Smooth muscle cell (in vitro differentiated cells): ENCODE measurements around the gene HSPA12A. TPM values are rescaled to one million over a fixed set of nuclear protein-coding genes. Genes with fewer than 3 reads are reported as not detected.
A peak's percentile ranks its signal among the peaks of the same experiment; 100 is the strongest.

ENCODE experiments used
- DNase-seq: peaks from one replicate; lab custom pipeline; 2025; ENCODE audit not compliant: unreplicated experiment; lab: John Stamatoyannopoulos, UW
- H2AFZ ChIP-seq: fragments of 200-600 bp; sonication (generic); 2 replicates; pipeline ENCODE4 v1.6.0; 2016; ENCODE audit warnings: antibody characterized with exemption, low read depth, mild to moderate bottlenecking
- H3F3A ChIP-seq: fragments of 200-600 bp; sonication (generic); 2 replicates; pipeline ENCODE4 v1.6.0; 2017; ENCODE audit warnings: antibody characterized with exemption, low read depth
- H3K27ac ChIP-seq: fragments of 200-600 bp; sonication (generic); 2 replicates; pipeline ENCODE4 v1.5.1; 2016; ENCODE audit warnings: low read depth, mild to moderate bottlenecking
- H3K27me3 ChIP-seq: fragments of 200-600 bp; sonication (generic); 2 replicates; pipeline ENCODE4 v1.6.1; 2016; ENCODE audit warnings: low read depth, mild to moderate bottlenecking
- H3K36me3 ChIP-seq: fragments of 200-600 bp; sonication (generic); 2 replicates; pipeline ENCODE4 v1.5.1; 2016; ENCODE audit warnings: low read depth
- H3K4me1 ChIP-seq: fragments of 200-600 bp; sonication (generic); 2 replicates; pipeline ENCODE4 v1.5.1; 2016; ENCODE audit warnings: low read depth
- H3K4me2 ChIP-seq: fragments of 200-600 bp; sonication (generic); 2 replicates; pipeline ENCODE4 v1.6.0; 2016; ENCODE audit warnings: mild to moderate bottlenecking
- H3K4me3 ChIP-seq: fragments of 200-600 bp; sonication (generic); 2 replicates; pipeline ENCODE4 v1.5.1; 2016; ENCODE audit warnings: mild to moderate bottlenecking
- H3K79me2 ChIP-seq: fragments of 200-600 bp; sonication (generic); 2 replicates; pipeline ENCODE4 v1.6.0; 2016; ENCODE audit warnings: low read depth, mild to moderate bottlenecking
- H3K9ac ChIP-seq: fragments of 200-600 bp; sonication (generic); 2 replicates; pipeline ENCODE4 v1.6.0; 2016; ENCODE audit warnings: low read depth
- H3K9me3 ChIP-seq: fragments of 200-600 bp; sonication (generic); replicated peaks from 2 replicates; pipeline ENCODE4 v1.5.1; 2016; ENCODE audit warnings: low read depth
- H4K20me1 ChIP-seq: fragments of 200-600 bp; sonication (generic); 2 replicates; pipeline ENCODE4 v1.6.0; 2016; ENCODE audit warnings: low read depth
- WGBS: methylation state at CpG from one replicate; pipeline ENCODE4 v1.1.7; 2016; ENCODE audit warnings: low lambda C conversion rate; 5-methylcytosine and 5-hydroxymethylcytosine counted together
- polyA plus RNA-seq: library from polyadenylated mRNA; unstranded; fragments of >200 nt; fragmentation: Nextera tagmentation; extraction: Ambion mirVana; gene quantifications from 2 replicates; pipeline ENCODE4 v1.2.1, GENCODE V29; 2016
- total RNA-seq: library from RNA; depleted of rRNA; stranded (reverse); fragments of >200 nt; gene quantifications from 2 replicates; pipeline ENCODE4 v1.2.3, GENCODE V29; 2014
- TF ChIP-seq, protein P1 (sequence below): fragments of 200-600 bp; sonication (generic); IDR thresholded peaks from 2 replicates; pipeline ENCODE4 v1.5.1; 2017; ENCODE audit warnings: borderline replicate concordance, mild to moderate bottlenecking, antibody characterized with exemption; ENCODE audit not compliant: insufficient read depth, poor library complexity, severe bottlenecking

Gene HSPA12A
- total and polyA plus RNA-seq, 2 experiments from 2014 or later = 5.3 to 6.4 TPM

DNA sequence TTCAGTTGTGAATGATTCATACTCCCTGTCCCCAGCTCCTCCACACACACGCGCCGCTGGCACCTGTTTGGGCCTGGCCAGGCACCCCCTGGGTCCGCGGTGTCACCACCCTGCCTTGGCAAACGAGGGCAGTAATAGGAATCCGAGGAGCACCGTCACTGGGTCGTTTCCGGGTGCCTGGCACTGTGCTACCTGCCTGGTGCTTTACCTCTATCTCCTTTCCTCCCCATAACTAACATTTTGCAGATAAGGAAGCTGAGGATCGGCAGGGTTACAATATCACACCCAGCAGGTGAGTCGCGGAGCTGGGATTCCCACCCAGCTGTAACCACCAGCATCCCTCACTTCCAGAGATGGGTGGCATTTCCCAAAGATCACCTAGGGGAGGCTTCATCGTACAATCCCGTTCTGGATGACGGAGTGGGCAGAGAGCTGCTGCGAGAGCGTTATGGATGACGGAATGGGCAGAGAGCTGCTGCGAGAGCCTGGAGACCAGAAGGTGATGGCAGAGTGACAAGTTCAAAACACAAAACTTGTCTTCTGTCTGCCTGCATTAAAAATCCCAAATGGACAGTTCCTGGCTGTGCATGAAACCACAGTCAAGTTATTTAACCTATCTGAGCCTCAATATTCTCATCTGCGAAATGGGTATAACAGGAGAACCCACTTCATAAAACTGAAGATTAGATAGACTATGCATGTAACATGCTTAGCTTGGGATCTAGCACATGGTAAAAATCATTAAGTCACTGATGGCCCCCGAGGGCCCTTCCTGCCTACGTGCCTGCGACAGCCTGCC lies 1.1 kb upstream of the HSPA12A start:
- Histone ChIP-seq H3F3A (no peaks in the 10 kb centered on the region), H3K4me3 (peak overlapping the region; percentile 89), H3K9ac (no peak overlapping the region), H3K4me2 (peak overlapping the region; percentile 98), H3K36me3 (no peaks in the 10 kb centered on the region), H3K4me1 (peaks cover 7% of the 10 kb centered on the region), H2AFZ (peak overlapping the region; percentile 94), H3K79me2 (no peaks in the 10 kb centered on the region), H3K27me3 (peaks cover 18% of the 10 kb centered on the region), H3K27ac (peak overlapping the region; percentile 89), H3K9me3 (no peaks in the 10 kb centered on the region), H4K20me1 (peaks cover 23% of the 10 kb centered on the region)
- TF ChIP-seq, protein P1, sequence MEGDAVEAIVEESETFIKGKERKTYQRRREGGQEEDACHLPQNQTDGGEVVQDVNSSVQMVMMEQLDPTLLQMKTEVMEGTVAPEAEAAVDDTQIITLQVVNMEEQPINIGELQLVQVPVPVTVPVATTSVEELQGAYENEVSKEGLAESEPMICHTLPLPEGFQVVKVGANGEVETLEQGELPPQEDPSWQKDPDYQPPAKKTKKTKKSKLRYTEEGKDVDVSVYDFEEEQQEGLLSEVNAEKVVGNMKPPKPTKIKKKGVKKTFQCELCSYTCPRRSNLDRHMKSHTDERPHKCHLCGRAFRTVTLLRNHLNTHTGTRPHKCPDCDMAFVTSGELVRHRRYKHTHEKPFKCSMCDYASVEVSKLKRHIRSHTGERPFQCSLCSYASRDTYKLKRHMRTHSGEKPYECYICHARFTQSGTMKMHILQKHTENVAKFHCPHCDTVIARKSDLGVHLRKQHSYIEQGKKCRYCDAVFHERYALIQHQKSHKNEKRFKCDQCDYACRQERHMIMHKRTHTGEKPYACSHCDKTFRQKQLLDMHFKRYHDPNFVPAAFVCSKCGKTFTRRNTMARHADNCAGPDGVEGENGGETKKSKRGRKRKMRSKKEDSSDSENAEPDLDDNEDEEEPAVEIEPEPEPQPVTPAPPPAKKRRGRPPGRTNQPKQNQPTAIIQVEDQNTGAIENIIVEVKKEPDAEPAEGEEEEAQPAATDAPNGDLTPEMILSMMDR = no peak
- no peak for DNase-seq
- WGBS = 59% methylated on average over 24 of the region's 24 CpGs

DNA sequence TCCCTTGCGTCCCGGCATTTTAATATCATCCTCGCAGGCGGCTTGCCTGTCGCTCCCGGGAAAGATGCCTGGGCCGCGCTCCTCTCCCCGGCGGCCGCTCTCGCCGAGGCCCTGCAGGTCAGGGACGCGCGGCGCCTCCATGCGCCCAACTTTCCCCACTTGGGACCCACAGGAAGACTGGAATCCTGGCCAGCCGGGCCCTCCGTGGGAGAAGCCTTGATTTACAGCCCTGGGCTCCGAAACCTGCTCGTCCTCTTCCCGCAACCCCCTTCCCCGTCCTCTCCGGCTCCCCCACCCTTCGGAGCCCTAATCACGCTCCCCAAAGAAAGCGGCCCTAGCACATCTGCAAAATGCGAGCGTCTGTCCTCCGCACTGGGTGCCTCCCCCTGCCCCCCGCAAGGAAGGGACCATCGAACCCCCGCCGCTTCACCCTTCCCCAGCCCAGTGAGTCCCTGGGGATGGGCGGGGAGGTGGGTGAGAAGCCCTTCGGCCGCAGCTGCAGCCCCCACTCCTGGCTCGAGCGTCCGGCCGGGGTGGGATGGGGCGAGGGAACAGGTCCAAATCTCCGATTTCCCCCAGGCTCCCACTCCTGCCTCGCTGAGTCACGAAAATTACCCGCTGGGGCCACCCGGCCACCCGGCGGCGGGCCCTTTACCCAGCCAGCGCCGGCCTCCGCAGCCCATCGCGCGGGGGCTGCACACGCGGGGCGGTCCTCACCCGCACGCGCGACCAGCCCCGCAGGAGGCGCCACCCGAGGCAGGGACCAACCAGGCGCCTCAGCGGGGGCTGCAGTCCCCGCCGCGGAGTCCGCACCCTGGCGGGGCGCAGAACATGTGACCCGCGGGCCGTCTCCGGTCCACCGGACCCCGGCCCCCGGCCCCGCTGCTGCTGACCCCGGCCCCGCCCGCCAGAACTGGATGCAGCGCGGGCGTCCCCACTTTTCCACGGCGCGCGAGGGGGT lies 695 bp downstream of the HSPA12A start:
- Histone ChIP-seq H3K36me3 (no peaks in the 10 kb centered on the region), H3K9me3 (no peaks in the 10 kb centered on the region), H3K4me2 (peak overlapping the region; percentile 98), H3K4me3 (peak overlapping the region; percentile 89), H3K79me2 (no peaks in the 10 kb centered on the region), H2AFZ (peak overlapping the region; percentile 89), H3K9ac (peak overlapping the region; percentile 60), H3K4me1 (peaks cover 7% of the 10 kb centered on the region), H3K27me3 (peaks cover 18% of the 10 kb centered on the region), H3F3A (no peaks in the 10 kb centered on the region), H3K27ac (no peak overlapping the region), H4K20me1 (peaks cover 28% of the 10 kb centered on the region)
- WGBS = 3% methylated on average over 65 of the region's 93 CpGs
- TF ChIP-seq, protein P1 = no peak
- DNase-seq = no peak

DNA sequence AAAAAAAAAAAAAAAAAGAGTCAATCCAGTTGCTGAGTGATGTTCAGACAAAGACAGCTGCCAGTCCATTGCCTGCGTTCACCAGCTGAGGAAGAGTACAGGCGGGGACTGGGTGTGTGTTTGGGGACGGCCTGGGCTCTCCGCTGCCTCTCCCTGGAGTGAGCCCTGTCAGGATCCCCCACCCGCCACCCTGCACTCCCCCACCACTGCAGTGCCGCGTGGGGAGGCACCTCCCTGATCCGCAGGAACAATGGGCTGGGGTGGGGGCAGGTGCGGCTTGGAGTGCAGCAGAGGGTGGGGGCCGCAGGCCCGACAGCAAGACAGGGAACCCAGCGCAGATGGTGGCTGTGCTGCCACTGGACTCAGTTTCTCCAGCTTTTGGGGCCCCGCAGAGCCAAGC lies 1.4 kb downstream of the HSPA12A start:
- H3F3A ChIP-seq = no peaks in the 10 kb centered on the region
- 48% methylated on average over 8 of the region's 13 CpGs for WGBS
- H3K27ac ChIP-seq = no peak overlapping the region
- peaks cover 18% of the 10 kb centered on the region for H3K27me3 ChIP-seq
- H4K20me1 ChIP-seq = peaks cover 28% of the 10 kb centered on the region
- H3K36me3 ChIP-seq = no peaks in the 10 kb centered on the region
- peaks cover 7% of the 10 kb centered on the region for H3K4me1 ChIP-seq
- no peak overlapping the region for H3K9ac ChIP-seq
- H2AFZ ChIP-seq = no peak overlapping the region
- peak overlapping the region; percentile 89 for H3K4me3 ChIP-seq
- H3K9me3 ChIP-seq = no peaks in the 10 kb centered on the region
- H3K79me2 ChIP-seq = no peaks in the 10 kb centered on the region
- no peak for DNase-seq
- TF ChIP-seq, protein P1 = no peak
- H3K4me2 ChIP-seq = peak overlapping the region; percentile 98
